Measurements from ENCODE around the gene CHD1. TPM values are rescaled to one million over a fixed set of nuclear protein-coding genes. Genes with fewer than 3 reads are reported as not detected.

The CHD1 gene
- total RNA-seq, 1 donor from 2014 or later: 39.0 TPM

DNA sequence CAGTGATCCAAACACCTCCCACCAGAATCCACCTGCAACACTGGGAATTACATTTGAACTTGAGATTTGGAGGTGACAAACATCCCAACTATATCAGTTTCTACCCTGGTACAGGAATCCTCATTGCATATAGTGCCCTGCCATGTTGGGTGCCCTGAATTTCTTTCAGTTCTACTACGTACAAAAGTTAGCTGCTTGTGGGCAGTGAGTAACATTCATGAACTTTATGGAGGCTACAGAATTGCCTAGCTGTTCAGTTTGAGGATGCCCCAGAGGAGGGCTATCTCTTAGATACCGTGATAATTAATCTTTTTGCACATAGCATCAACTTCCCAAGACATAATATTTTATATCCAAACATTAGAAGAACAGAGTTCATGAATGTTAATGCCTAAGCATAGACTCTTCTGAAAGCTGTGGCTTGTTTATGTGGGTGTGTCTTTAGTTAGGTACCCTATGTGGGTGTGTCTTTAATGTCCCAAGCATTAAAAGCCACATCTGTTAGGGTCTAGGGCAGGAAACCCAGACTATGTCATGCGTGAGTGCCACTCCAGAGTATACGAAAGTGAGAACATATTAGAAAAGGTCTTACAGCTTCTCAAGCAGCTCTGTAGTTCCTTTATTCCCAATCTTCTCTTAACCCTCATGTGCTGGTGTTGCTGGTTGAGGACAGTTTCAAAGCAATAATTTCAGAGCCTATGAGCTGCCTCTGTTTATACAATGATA, 47.0 kb upstream of the CHD1 start:
- Mint-ChIP-seq H3K4me1 (ENCODE audit: low read depth, unreplicated experiment) (no peaks in the 10 kb centered on the region), H3K9me3 (ENCODE audit: unreplicated experiment) (no peaks in the 10 kb centered on the region), H3K4me3 (ENCODE audit: unreplicated experiment) (no peak overlapping the region), H3K27me3 (ENCODE audit: low read depth, unreplicated experiment) (no peaks in the 10 kb centered on the region), H3K36me3 (ENCODE audit: low read depth, unreplicated experiment) (no peaks in the 10 kb centered on the region), H3K27ac (ENCODE audit: unreplicated experiment) (no peak overlapping the region)
- Histone ChIP-seq H3K9ac (ENCODE audit: low read length) (no peak overlapping the region), H3K79me2 (ENCODE audit: insufficient read depth, low read length) (no peaks in the 10 kb centered on the region), H3K9me3 (ENCODE audit: insufficient read depth, low read depth, low read length) (no peaks in the 10 kb centered on the region), H3K4me3 (ENCODE audit: insufficient read depth, low read depth, low read length) (no peak overlapping the region), H4K20me1 (ENCODE audit: insufficient read depth, low read length) (no peaks in the 10 kb centered on the region), H3K36me3 (ENCODE audit: insufficient read depth, low read length) (no peaks in the 10 kb centered on the region), H3K4me2 (ENCODE audit: low read length) (no peak overlapping the region), H3K27me3 (ENCODE audit: insufficient read depth, low read length) (no peaks in the 10 kb centered on the region), H3K4me1 (ENCODE audit: insufficient read depth, low read length) (no peaks in the 10 kb centered on the region), H3K27ac (ENCODE audit: low read depth, low read length) (no peak overlapping the region), H2AFZ (ENCODE audit: low read depth, low read length) (no peak overlapping the region)
- TF ChIP-seq EZH2 (IDR thresholded peaks at IDR 0.05; ENCODE audit: insufficient read depth, low read length): no peak
- TF ChIP-seq, protein P1, sequence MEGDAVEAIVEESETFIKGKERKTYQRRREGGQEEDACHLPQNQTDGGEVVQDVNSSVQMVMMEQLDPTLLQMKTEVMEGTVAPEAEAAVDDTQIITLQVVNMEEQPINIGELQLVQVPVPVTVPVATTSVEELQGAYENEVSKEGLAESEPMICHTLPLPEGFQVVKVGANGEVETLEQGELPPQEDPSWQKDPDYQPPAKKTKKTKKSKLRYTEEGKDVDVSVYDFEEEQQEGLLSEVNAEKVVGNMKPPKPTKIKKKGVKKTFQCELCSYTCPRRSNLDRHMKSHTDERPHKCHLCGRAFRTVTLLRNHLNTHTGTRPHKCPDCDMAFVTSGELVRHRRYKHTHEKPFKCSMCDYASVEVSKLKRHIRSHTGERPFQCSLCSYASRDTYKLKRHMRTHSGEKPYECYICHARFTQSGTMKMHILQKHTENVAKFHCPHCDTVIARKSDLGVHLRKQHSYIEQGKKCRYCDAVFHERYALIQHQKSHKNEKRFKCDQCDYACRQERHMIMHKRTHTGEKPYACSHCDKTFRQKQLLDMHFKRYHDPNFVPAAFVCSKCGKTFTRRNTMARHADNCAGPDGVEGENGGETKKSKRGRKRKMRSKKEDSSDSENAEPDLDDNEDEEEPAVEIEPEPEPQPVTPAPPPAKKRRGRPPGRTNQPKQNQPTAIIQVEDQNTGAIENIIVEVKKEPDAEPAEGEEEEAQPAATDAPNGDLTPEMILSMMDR (IDR thresholded peaks at IDR 0.05; ENCODE audit: insufficient read depth, low read depth, low read length): no peak
- DNase-seq (ENCODE audit: low read depth) (no peak), FAIRE-seq (no peak)

DNA sequence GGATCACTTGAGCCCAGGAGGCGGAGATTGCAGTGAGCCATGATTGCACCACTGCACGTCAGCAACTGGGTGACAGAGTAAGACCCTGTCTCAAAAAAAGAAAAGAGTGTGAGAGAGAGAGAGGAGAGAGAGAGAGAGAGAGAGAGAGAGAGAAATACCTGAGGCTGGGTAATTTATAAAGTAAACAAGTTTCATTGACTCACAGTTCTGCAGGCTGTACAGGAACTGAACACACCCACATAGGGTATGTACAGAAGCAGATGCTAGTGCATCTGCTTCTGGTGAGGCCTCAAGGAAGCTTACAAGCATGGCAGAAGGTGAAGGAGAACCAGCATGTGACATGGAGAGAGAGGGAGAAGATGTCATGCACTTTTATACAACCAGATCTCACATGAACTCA, 46.4 kb upstream of the CHD1 start:
- Histone ChIP-seq H4K20me1 (ENCODE audit: insufficient read depth, low read length) (no peaks in the 10 kb centered on the region), H3K4me1 (ENCODE audit: insufficient read depth, low read length) (no peaks in the 10 kb centered on the region), H3K27me3 (ENCODE audit: insufficient read depth, low read length) (no peaks in the 10 kb centered on the region), H3K27ac (ENCODE audit: low read depth, low read length) (no peak overlapping the region), H2AFZ (ENCODE audit: low read depth, low read length) (no peak overlapping the region), H3K79me2 (ENCODE audit: insufficient read depth, low read length) (no peaks in the 10 kb centered on the region), H3K4me3 (ENCODE audit: insufficient read depth, low read depth, low read length) (no peak overlapping the region), H3K4me2 (ENCODE audit: low read length) (no peak overlapping the region), H3K36me3 (ENCODE audit: insufficient read depth, low read length) (no peaks in the 10 kb centered on the region), H3K9me3 (ENCODE audit: insufficient read depth, low read depth, low read length) (no peaks in the 10 kb centered on the region), H3K9ac (ENCODE audit: low read length) (no peak overlapping the region)
- TF ChIP-seq EZH2 (IDR thresholded peaks at IDR 0.05; ENCODE audit: insufficient read depth, low read length): no peak
- TF ChIP-seq, protein P1 (IDR thresholded peaks at IDR 0.05; ENCODE audit: insufficient read depth, low read depth, low read length): no peak
- Mint-ChIP-seq H3K4me3 (ENCODE audit: unreplicated experiment) (no peak overlapping the region), H3K27ac (ENCODE audit: unreplicated experiment) (no peak overlapping the region), H3K36me3 (ENCODE audit: low read depth, unreplicated experiment) (no peaks in the 10 kb centered on the region), H3K9me3 (ENCODE audit: unreplicated experiment) (no peaks in the 10 kb centered on the region), H3K27me3 (ENCODE audit: low read depth, unreplicated experiment) (no peaks in the 10 kb centered on the region), H3K4me1 (ENCODE audit: low read depth, unreplicated experiment) (no peaks in the 10 kb centered on the region)
- DNase-seq (ENCODE audit: low read depth): no peak
- FAIRE-seq: no peak

DNA sequence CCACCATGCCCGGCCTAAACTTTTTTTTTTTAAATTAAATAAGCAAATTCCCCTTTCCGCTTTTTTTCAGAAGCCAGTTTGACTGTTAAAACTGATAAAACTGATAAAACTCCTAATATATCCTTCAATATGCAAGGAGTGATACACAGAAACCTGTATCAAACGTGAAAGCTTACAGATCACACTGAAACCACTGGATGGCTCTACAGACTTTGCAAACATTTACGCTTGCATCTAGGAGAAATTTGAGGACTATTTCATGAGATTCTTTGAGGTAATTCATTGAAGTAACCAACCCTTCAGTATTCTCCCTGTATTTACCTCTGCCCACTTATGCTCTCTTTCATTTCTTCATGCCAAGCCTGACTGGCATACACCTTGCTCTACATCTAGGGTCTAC, 40.6 kb upstream of the CHD1 start:
- Histone ChIP-seq H4K20me1 (ENCODE audit: insufficient read depth, low read length) (no peaks in the 10 kb centered on the region), H3K4me2 (ENCODE audit: low read length) (no peak overlapping the region), H3K9ac (ENCODE audit: low read length) (no peak overlapping the region), H3K36me3 (ENCODE audit: insufficient read depth, low read length) (no peaks in the 10 kb centered on the region), H3K4me1 (ENCODE audit: insufficient read depth, low read length) (no peaks in the 10 kb centered on the region), H3K9me3 (ENCODE audit: insufficient read depth, low read depth, low read length) (no peaks in the 10 kb centered on the region), H3K79me2 (ENCODE audit: insufficient read depth, low read length) (no peaks in the 10 kb centered on the region), H3K27me3 (ENCODE audit: insufficient read depth, low read length) (no peaks in the 10 kb centered on the region), H2AFZ (ENCODE audit: low read depth, low read length) (no peak overlapping the region), H3K4me3 (ENCODE audit: insufficient read depth, low read depth, low read length) (no peak overlapping the region), H3K27ac (ENCODE audit: low read depth, low read length) (no peak overlapping the region)
- Mint-ChIP-seq H3K9me3 (ENCODE audit: unreplicated experiment) (no peaks in the 10 kb centered on the region), H3K4me3 (ENCODE audit: unreplicated experiment) (no peak overlapping the region), H3K27me3 (ENCODE audit: low read depth, unreplicated experiment) (no peaks in the 10 kb centered on the region), H3K4me1 (ENCODE audit: low read depth, unreplicated experiment) (no peaks in the 10 kb centered on the region), H3K36me3 (ENCODE audit: low read depth, unreplicated experiment) (no peaks in the 10 kb centered on the region), H3K27ac (ENCODE audit: unreplicated experiment) (no peak overlapping the region)
- DNase-seq (ENCODE audit: low read depth): no peak
- FAIRE-seq: no peak
- TF ChIP-seq EZH2 (IDR thresholded peaks at IDR 0.05; ENCODE audit: insufficient read depth, low read length): no peak
- TF ChIP-seq, protein P1 (IDR thresholded peaks at IDR 0.05; ENCODE audit: insufficient read depth, low read depth, low read length): no peak
